Activated T-helper 1 cell treated with anti-CD3 and anti-CD28 coated beads, Interleukin-12 subunit alpha, Interleukin-12 subunit beta, Interleukin-2, Interleukin-4 antibody, amounts not matched to agents 30 ng/mL and 10 ng/mL and 1 ng/mL, durations not matched to agents 14 hours and 24 hours and 36 hours (primary cell): ENCODE results near the gene PCDHA7. TPM values are rescaled to one million over a fixed set of nuclear protein-coding genes. Genes with fewer than 3 reads are reported as not detected.

Experiments used
- DNase-seq: peaks from one replicate; pipeline ENCODE4 v3.0.0; 2021; ENCODE audit warnings: low spot score
- H3K27ac Mint-ChIP-seq: one replicate; pipeline ENCODE4 v1.8.0; 2021; ENCODE audit warnings: mild to moderate bottlenecking, mixed read lengths
- H3K27me3 Mint-ChIP-seq: one replicate; pipeline ENCODE4 v1.8.0; 2022; ENCODE audit warnings: mild to moderate bottlenecking, moderate library complexity, mixed read lengths; ENCODE audit not compliant: insufficient read depth
- H3K36me3 Mint-ChIP-seq: one replicate; pipeline ENCODE4 v1.8.0; 2021; ENCODE audit warnings: low read depth, mixed read lengths
- H3K4me1 Mint-ChIP-seq: one replicate; pipeline ENCODE4 v1.8.0; 2021; ENCODE audit warnings: low read depth, mixed read lengths
- H3K4me3 Mint-ChIP-seq: one replicate; pipeline ENCODE4 v1.8.0; 2021; ENCODE audit warnings: mild to moderate bottlenecking, moderate library complexity, mixed read lengths
- H3K9me3 Mint-ChIP-seq: one replicate; pipeline ENCODE4 v1.8.0; 2021; ENCODE audit warnings: mixed read lengths
- intact Hi-C: fragments of 100-400 bp; cut with micrococcal nuclease; formaldehyde crosslinking; loops from one replicate; pipeline ENCODE4 v1.15.1; 2024
- total RNA-seq: library from RNA; stranded (reverse); gene quantifications from 2 replicates; pipeline ENCODE4 v1.2.3, GENCODE V29; 2022

Gene PCDHA7
- total RNA-seq, 1 donor from 2014 or later = not detected

DNA sequence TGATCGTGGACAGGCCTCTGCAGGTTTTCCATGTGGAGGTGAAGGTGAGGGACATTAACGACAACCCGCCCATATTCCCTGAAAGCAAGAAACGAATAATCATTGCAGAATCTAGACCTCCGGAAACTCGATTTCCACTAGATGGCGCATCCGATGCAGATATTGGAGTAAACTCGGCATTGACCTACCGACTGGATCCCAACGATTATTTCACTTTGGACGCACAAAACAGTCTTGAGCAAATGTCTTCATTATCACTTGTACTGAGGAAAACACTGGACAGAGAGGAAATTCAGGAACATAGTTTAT, 48.5 kb downstream of the PCDHA7 start:
- no peaks in the 10 kb centered on the region for H3K36me3 Mint-ChIP-seq
- DNase-seq = no peak
- H3K4me3 Mint-ChIP-seq = no peak overlapping the region
- H3K27me3 Mint-ChIP-seq = no peaks in the 10 kb centered on the region
- H3K9me3 Mint-ChIP-seq = peaks cover 43% of the 10 kb centered on the region
- no peaks in the 10 kb centered on the region for H3K4me1 Mint-ChIP-seq
- intact Hi-C loops = loop anchor here (10.0 kb wide), 1 partner anchor 88 kb away; the partner anchor contains the start of gene PCDHA2
- H3K27ac Mint-ChIP-seq = no peak overlapping the region

DNA sequence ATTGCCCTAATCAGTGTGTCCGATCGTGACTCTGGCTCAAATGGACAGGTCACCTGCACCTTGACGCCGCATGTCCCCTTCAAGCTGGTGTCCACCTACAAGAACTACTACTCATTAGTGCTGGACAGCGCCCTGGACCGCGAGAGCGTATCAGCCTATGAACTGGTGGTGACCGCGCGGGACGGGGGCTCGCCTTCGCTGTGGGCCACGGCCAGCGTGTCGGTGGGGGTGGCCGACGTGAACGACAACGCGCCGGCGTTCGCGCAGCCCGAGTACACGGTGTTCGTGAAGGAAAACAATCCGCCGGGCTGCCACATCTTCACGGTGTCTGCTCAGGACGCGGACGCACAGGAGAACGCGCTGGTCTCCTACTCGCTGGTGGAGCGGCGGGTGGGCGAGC, 49.3 kb downstream of the PCDHA7 start:
- Mint-ChIP-seq H3K9me3 (peaks cover 44% of the 10 kb centered on the region), H3K4me3 (no peak overlapping the region), H3K27me3 (no peaks in the 10 kb centered on the region), H3K27ac (no peak overlapping the region), H3K4me1 (no peaks in the 10 kb centered on the region), H3K36me3 (no peaks in the 10 kb centered on the region)
- no peak for DNase-seq
- intact Hi-C loops = loop anchor here (10.0 kb wide), 1 partner anchor 89 kb away; the partner anchor contains the start of gene PCDHA2

DNA sequence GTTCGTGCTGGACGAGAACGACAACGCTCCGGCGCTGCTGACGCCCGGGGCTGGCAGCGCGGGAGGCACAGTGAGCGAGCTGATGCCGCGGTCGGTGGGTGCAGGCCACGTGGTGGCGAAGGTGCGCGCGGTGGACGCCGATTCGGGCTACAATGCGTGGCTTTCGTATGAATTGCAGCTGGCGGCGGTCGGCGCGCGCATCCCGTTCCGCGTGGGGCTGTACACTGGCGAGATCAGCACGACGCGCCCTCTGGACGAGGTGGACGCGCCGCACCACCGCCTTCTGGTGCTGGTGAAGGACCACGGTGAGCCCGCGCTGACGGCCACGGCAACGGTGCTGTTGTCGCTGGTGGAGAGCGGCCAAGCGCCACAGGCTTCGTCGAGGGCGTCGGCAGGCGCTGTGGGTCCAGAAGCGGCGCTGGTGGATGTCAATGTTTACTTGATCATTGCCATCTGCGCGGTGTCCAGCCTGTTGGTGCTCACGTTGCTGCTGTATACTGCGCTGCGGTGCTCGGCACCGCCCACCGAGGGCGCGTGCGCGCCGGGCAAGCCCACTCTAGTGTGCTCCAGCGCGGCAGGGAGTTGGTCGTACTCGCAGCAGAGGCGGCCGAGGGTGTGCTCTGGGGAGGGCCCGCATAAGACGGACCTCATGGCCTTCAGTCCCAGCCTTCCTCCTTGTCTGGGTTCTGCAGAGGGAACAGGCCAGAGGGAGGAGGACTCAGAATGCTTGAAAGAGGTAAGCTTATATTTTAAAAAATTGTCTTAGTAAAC, 50.0 kb downstream of the PCDHA7 start:
- Mint-ChIP-seq H3K27ac (no peak overlapping the region), H3K27me3 (no peaks in the 10 kb centered on the region), H3K36me3 (no peaks in the 10 kb centered on the region), H3K4me3 (no peak overlapping the region), H3K9me3 (peaks cover 39% of the 10 kb centered on the region), H3K4me1 (no peaks in the 10 kb centered on the region)
- intact Hi-C loops = loop anchor here (10.0 kb wide), 1 partner anchor 89 kb away; the partner anchor contains the start of gene PCDHA2
- DNase-seq = no peak

Other genes starting within 250 kb of the PCDHA7 start
- 0.29 and 0.62 TPM in 2 replicates for gene CD14, start 201.1 kb upstream of the PCDHA7 start, total RNA-seq
- 43.2 and 43.6 TPM in 2 replicates for gene TMCO6, start 194.8 kb upstream of the PCDHA7 start, total RNA-seq
- gene NDUFA2, start 186.6 kb upstream of the PCDHA7 start, total RNA-seq = 63.4 and 63.8 TPM in 2 replicates
- gene IK, start 186.4 kb upstream of the PCDHA7 start, total RNA-seq = 115 and 118 TPM in 2 replicates
- 42.7 and 43.2 TPM in 2 replicates for gene WDR55, start 169.4 kb upstream of the PCDHA7 start, total RNA-seq
- 3.3 and 4.1 TPM in 2 replicates for gene DND1, start 160.7 kb upstream of the PCDHA7 start, total RNA-seq
- 112 and 114 TPM in 2 replicates for gene HARS1, start 142.9 kb upstream of the PCDHA7 start, total RNA-seq
- gene HARS2, start 142.8 kb upstream of the PCDHA7 start, total RNA-seq = 31.2 and 32.7 TPM in 2 replicates
- 68.0 and 71.2 TPM in 2 replicates for gene ZMAT2, start 133.8 kb upstream of the PCDHA7 start, total RNA-seq
- not detected in 2 replicates for gene PCDHA1, start 48.1 kb upstream of the PCDHA7 start, total RNA-seq
- not detected in 2 replicates for gene PCDHA2, start 39.4 kb upstream of the PCDHA7 start, total RNA-seq
- gene PCDHA3, start 33.2 kb upstream of the PCDHA7 start, total RNA-seq = not detected in 2 replicates
- not detected in 2 replicates for gene PCDHA4, start 27.2 kb upstream of the PCDHA7 start, total RNA-seq
- gene PCDHA5, start 12.7 kb upstream of the PCDHA7 start, total RNA-seq = not detected in 2 replicates
- not detected in 2 replicates for gene PCDHA6, start 6.3 kb upstream of the PCDHA7 start, total RNA-seq
- not detected in 2 replicates for gene PCDHA8, start 6.9 kb downstream of the PCDHA7 start, total RNA-seq
- gene PCDHA9, start 14.1 kb downstream of the PCDHA7 start, total RNA-seq = not detected in 2 replicates
- not detected in 2 replicates for gene PCDHA10, start 21.6 kb downstream of the PCDHA7 start, total RNA-seq
- not detected in 2 replicates for gene PCDHA11, start 34.7 kb downstream of the PCDHA7 start, total RNA-seq
- gene PCDHA12, start 41.0 kb downstream of the PCDHA7 start, total RNA-seq = not detected in 2 replicates
- gene PCDHA13, start 47.9 kb downstream of the PCDHA7 start, total RNA-seq = not detected in 2 replicates
- gene PCDHAC1, start 92.0 kb downstream of the PCDHA7 start, total RNA-seq = not detected in 2 replicates
- gene PCDHAC2, start 132.2 kb downstream of the PCDHA7 start, total RNA-seq = not detected in 2 replicates
- not detected in 2 replicates for gene PCDHB1, start 217.1 kb downstream of the PCDHA7 start, total RNA-seq